Measurements from ENCODE around the gene SCYL1. TPM values are rescaled to one million over a fixed set of nuclear protein-coding genes. Genes with fewer than 3 reads are reported as not detected.

Gene SCYL1
- total and polyA plus RNA-seq, 3 donors from 2014 or later, result 127 to 160 (median 131) TPM

- Histone ChIP-seq H3K27ac (no peak overlapping the region), H3K27me3 (no peaks in the 10 kb centered on the region), H3K9me3 (no peaks in the 10 kb centered on the region), H3K4me3 (no peak overlapping the region), H3K4me1 (peaks cover 33% of the 10 kb centered on the region), H3K36me3 (ENCODE audit: low read depth, missing control alignments) (no peaks in the 10 kb centered on the region)
- no peak for TF ChIP-seq POLR2A (IDR thresholded peaks at IDR 0.05)
- TF ChIP-seq, protein P1, sequence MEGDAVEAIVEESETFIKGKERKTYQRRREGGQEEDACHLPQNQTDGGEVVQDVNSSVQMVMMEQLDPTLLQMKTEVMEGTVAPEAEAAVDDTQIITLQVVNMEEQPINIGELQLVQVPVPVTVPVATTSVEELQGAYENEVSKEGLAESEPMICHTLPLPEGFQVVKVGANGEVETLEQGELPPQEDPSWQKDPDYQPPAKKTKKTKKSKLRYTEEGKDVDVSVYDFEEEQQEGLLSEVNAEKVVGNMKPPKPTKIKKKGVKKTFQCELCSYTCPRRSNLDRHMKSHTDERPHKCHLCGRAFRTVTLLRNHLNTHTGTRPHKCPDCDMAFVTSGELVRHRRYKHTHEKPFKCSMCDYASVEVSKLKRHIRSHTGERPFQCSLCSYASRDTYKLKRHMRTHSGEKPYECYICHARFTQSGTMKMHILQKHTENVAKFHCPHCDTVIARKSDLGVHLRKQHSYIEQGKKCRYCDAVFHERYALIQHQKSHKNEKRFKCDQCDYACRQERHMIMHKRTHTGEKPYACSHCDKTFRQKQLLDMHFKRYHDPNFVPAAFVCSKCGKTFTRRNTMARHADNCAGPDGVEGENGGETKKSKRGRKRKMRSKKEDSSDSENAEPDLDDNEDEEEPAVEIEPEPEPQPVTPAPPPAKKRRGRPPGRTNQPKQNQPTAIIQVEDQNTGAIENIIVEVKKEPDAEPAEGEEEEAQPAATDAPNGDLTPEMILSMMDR (IDR thresholded peaks at IDR 0.05), result no peak
- 43 to 50% methylated on average over 3 of the region's 3 CpGs for WGBS, 2 donors
- intact Hi-C loops (cut with DNase I; ENCODE audit: low total_unique reads), result no loop called here
- no peak for DNase-seq
These were observed 53.8 kb downstream of the SCYL1 start for GRCh38 chr11:65578667-65579066.

GRCh38 chr11:65579291-65579690 is 54.4 kb downstream of the SCYL1 start:
- H3K4me1 ChIP-seq, result peaks cover 30% of the 10 kb centered on the region
- no peaks in the 10 kb centered on the region for H3K9me3 ChIP-seq
- DNase-seq, result no peak
- H3K27me3 ChIP-seq, result no peaks in the 10 kb centered on the region
- no peaks in the 10 kb centered on the region for H3K36me3 ChIP-seq (ENCODE audit: low read depth, missing control alignments)
- H3K27ac ChIP-seq, result no peak overlapping the region
- H3K4me3 ChIP-seq, result no peak overlapping the region
- 88 to 93% methylated on average over 4 of the region's 4 CpGs for WGBS, 2 donors
- TF ChIP-seq, protein P1 (IDR thresholded peaks at IDR 0.05), result no peak
- TF ChIP-seq POLR2A (IDR thresholded peaks at IDR 0.05), result no peak
- intact Hi-C loops (cut with DNase I; ENCODE audit: low total_unique reads), result no loop called here

GRCh38 chr11:65580031-65580692 is 55.3 kb downstream of the SCYL1 start:
- H3K27me3 ChIP-seq, result no peaks in the 10 kb centered on the region
- intact Hi-C loops (cut with DNase I; ENCODE audit: low total_unique reads), result no loop called here
- H3K9me3 ChIP-seq, result no peaks in the 10 kb centered on the region
- WGBS, 2 donors, result 94 to 98% methylated on average over 6 to 19 of the region's 19 CpGs
- no peaks in the 10 kb centered on the region for H3K36me3 ChIP-seq (ENCODE audit: low read depth, missing control alignments)
- no peak overlapping the region for H3K4me3 ChIP-seq
- H3K27ac ChIP-seq, result no peak overlapping the region
- peaks cover 22% of the 10 kb centered on the region for H3K4me1 ChIP-seq
- DNase-seq, result no peak
- no peak for TF ChIP-seq POLR2A (IDR thresholded peaks at IDR 0.05)
- TF ChIP-seq, protein P1 (IDR thresholded peaks at IDR 0.05), result no peak

DNA sequence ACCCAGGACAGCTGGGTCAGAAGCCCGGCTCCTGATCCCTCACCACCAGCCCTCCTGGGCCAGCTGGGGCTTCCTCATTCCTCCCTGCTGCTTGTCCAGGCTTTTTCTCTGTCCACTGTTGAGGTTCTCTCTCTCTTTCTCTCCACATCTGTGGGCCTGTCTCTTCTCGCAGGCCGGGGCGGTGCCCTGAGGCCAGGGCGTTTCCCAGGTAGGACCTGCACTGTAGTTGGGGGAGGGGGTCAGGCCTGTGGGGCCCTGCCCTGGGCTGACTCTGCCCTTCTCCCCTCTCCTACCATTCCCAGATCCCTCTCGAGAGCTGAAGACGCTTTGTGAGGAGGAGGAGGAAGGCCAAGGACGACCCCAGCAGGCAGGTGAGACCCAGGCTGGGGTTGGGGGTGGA is 55.9 kb downstream of the SCYL1 start:
- Histone ChIP-seq H3K27me3 (no peaks in the 10 kb centered on the region), H3K4me1 (peaks cover 17% of the 10 kb centered on the region), H3K4me3 (no peak overlapping the region), H3K36me3 (ENCODE audit: low read depth, missing control alignments) (no peaks in the 10 kb centered on the region), H3K9me3 (no peaks in the 10 kb centered on the region), H3K27ac (no peak overlapping the region)
- 94 to 95% methylated on average over 8 of the region's 8 CpGs for WGBS, 2 donors
- DNase-seq, result no peak
- intact Hi-C loops (cut with DNase I; ENCODE audit: low total_unique reads), result no loop called here
- TF ChIP-seq, protein P1 (IDR thresholded peaks at IDR 0.05), result no peak
- TF ChIP-seq POLR2A (IDR thresholded peaks at IDR 0.05), result no peak

DNA sequence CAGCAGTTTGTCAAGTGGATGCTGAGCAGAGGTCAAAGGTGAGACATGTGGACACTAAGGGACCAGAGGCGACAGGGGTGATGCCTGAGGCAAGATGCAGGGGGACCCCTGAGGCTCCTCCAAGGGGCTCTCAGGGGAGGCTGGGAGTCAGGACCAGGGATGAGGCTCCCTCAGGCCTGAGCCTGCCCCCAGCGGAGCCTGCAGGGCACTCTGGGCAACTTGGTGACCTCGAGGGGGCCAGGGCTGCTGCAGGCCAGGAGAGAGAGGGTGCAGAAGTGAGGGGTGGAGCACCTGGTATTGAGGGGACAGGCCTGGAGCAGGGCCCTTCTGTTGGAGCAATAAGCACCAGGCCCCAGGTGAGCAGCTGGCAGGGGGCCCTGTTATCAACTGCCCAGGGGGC is 57.0 kb downstream of the SCYL1 start:
- H3K9me3 ChIP-seq, result no peaks in the 10 kb centered on the region
- TF ChIP-seq, protein P1 (IDR thresholded peaks at IDR 0.05), result no peak
- no peak for TF ChIP-seq POLR2A (IDR thresholded peaks at IDR 0.05)
- 86 to 90% methylated on average over 3 of the region's 3 CpGs for WGBS, 2 donors
- H3K4me3 ChIP-seq, result no peak overlapping the region
- no peak overlapping the region for H3K27ac ChIP-seq
- H3K27me3 ChIP-seq, result no peaks in the 10 kb centered on the region
- peaks cover 11% of the 10 kb centered on the region for H3K4me1 ChIP-seq
- no peak for DNase-seq
- intact Hi-C loops (cut with DNase I; ENCODE audit: low total_unique reads), result no loop called here
- H3K36me3 ChIP-seq (ENCODE audit: low read depth, missing control alignments), result no peaks in the 10 kb centered on the region
